ENCODE results near the gene UBE2D1. TPM values are rescaled to one million over a fixed set of nuclear protein-coding genes. Genes with fewer than 3 reads are reported as not detected.

UBE2D1 gene
- 10 to 100 TPM in 2 of 4 donors, 1 to 10 TPM in 2; 3.0 to 21.9 (median 8.9) TPM for total RNA-seq

DNA sequence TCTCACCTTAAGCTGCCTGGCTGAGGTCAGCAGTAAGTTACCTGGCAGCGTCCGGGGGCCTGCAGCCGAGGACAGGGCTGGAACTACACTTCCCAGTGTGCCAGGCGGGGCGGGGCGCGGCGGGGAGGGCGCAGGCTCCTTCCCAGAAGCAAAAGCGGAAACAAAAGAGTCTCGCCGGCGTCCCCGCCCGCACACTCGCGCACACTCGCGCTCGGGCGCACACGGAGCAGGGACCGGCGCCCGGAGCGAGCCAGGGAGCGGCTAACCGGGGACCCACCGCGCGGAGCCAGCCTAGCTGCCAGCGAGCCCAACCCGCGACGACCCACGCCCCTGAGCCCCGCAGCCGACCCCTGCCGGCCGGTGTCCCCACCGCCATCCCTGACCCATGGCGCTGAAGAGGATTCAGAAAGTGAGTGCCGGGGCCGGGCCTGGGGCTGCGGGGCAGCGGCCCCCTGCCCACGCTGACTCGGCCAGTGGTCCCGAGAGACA is at the start of gene UBE2D1:
TSS of gene UBE2D1 (plus strand) at position 190 of the 489 bp plus-strand sequence. CDS start at position 386, 196 bp downstream.
- WGBS, 2 donors (ENCODE audit: low coverage in 1 of 2), result 2% methylated on average over 13 of the region's 49 CpGs; no CpG with 5 or more reads in 1 of the 2 donors

DNA sequence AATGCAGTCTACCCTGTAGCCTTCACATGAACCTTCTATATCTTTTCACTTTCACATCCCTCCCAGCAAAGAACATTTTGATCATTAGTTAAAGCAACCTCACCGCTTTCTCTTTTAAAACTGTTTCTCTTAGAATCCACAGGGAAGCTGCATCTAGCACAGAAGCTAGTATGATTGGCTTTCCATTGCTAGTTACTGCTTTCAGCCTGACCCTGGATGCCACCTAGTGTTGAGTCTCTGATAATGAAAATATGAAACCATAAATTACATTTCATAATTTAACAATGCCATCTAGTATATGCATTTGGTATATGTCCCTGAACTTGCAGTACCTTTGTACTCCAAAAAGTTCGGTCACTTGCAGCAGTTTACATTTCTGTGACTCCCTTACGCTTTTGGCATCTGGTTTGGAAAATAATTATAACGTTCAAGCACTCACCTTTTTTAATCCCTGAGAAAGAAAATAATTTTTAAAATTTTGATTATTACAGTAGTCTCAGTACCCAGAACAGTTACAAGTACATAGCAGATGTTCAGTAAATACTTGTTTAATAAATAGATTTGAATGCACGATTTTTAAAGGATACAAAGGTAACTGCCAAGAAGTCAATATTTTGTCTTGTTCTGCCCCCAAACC is 43.1 kb upstream of the UBE2D1 start:
- DNase-seq, result no peak
- in situ Hi-C loops (cut with MboI; ENCODE audit: low pct_ligation_motif_present in 1 of 4, low pct_unique_long_range_greater_than_20kb in 1 of 4, low sequenced_read_pairs in 3 of 4) (no loop called here), intact Hi-C loops (cut with DNase I; ENCODE audit: low total_unique reads) (loop anchor here (5.0 kb wide), 1 partner anchor 114 kb away; no protein-coding TSS in a partner anchor)
- Histone ChIP-seq H3K27me3 (no peaks in the 10 kb centered on the region), H3K27ac (no peak overlapping the region), H3K36me3 (no peaks in the 10 kb centered on the region), H3K9me3 (no peaks in the 10 kb centered on the region), H3K4me1 (no peaks in the 10 kb centered on the region), H3K4me3 (no peak overlapping the region)
- WGBS, 2 donors (ENCODE audit: low coverage in 1 of 2), result 52 to 54% methylated on average over 5 of the region's 5 CpGs
- TF ChIP-seq POLR2AphosphoS5 (IDR thresholded peaks at IDR 0.05) (no peak), EP300 (IDR thresholded peaks at IDR 0.05; ENCODE audit: low read depth) (no peak)
- TF ChIP-seq, protein P1, sequence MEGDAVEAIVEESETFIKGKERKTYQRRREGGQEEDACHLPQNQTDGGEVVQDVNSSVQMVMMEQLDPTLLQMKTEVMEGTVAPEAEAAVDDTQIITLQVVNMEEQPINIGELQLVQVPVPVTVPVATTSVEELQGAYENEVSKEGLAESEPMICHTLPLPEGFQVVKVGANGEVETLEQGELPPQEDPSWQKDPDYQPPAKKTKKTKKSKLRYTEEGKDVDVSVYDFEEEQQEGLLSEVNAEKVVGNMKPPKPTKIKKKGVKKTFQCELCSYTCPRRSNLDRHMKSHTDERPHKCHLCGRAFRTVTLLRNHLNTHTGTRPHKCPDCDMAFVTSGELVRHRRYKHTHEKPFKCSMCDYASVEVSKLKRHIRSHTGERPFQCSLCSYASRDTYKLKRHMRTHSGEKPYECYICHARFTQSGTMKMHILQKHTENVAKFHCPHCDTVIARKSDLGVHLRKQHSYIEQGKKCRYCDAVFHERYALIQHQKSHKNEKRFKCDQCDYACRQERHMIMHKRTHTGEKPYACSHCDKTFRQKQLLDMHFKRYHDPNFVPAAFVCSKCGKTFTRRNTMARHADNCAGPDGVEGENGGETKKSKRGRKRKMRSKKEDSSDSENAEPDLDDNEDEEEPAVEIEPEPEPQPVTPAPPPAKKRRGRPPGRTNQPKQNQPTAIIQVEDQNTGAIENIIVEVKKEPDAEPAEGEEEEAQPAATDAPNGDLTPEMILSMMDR (IDR thresholded peaks at IDR 0.05), result peak; percentile 62 to 79 (median 69)

More for the DNA sequence above, at the start of gene UBE2D1:
- intact Hi-C loops (cut with DNase I; ENCODE audit: low total_unique reads) (no loop called here), in situ Hi-C loops (cut with MboI; ENCODE audit: low pct_ligation_motif_present in 1 of 4, low pct_unique_long_range_greater_than_20kb in 1 of 4, low sequenced_read_pairs in 3 of 4) (no loop called here)
- peaks cover 0 to 27% (median 13%) of the 10 kb centered on the region in 4 donors for H3K4me1 ChIP-seq
- H3K9me3 ChIP-seq, result no peaks in the 10 kb centered on the region
- H3K4me3 ChIP-seq, result peak within 1 kb of the TSS; percentile 50 to 97 (median 93)
- DNase-seq, result peak; percentile 95
- H3K27ac ChIP-seq, result peak within 1 kb of the TSS; percentile 79 to 91 (median 89)
- TF ChIP-seq POLR2A (IDR thresholded peaks at IDR 0.05), result peak; percentile 95
- TF ChIP-seq, protein P1 (IDR thresholded peaks at IDR 0.05), result peak in 1 of 5 experiments; percentile 36
- TF ChIP-seq EP300 (IDR thresholded peaks at IDR 0.05; ENCODE audit: low read depth), result no peak
- TF ChIP-seq POLR2AphosphoS5 (IDR thresholded peaks at IDR 0.05), result peak; percentile 90 to 98 (median 98)
- no peaks in the 10 kb centered on the region for H3K36me3 ChIP-seq
- H3K27me3 ChIP-seq, result no peaks in the 10 kb centered on the region

DNA sequence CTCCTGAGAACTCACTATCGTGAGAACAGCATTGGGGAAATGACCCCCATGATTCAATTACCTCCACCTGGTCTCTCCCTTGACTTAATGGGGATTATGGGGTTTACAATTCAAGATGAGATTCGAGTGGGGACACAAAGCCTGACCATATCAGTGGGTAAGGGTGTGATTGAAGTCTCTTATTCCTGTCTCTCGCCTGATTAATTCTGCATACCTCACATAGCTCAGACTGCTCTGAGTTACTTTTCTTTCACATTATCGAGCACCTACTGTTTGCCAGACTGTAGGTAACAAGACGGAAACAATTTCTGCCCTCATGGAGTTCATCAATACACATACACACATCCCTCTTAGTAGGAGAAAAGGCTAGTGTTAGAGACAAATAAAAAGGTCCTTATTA is 40.8 kb upstream of the UBE2D1 start:
- TF ChIP-seq, protein P1 (IDR thresholded peaks at IDR 0.05), result no peak
- no peak for TF ChIP-seq EP300 (IDR thresholded peaks at IDR 0.05; ENCODE audit: low read depth)
- TF ChIP-seq POLR2AphosphoS5 (IDR thresholded peaks at IDR 0.05), result no peak
- no peak for TF ChIP-seq POLR2A (IDR thresholded peaks at IDR 0.05)
- intact Hi-C loops (cut with DNase I; ENCODE audit: low total_unique reads), result loop anchor here (5.0 kb wide), 1 partner anchor 117 kb away; no protein-coding TSS in a partner anchor
- Histone ChIP-seq H3K9me3 (no peaks in the 10 kb centered on the region), H3K4me1 (no peaks in the 10 kb centered on the region), H3K4me3 (no peak overlapping the region), H3K27ac (no peak overlapping the region), H3K36me3 (no peaks in the 10 kb centered on the region), H3K27me3 (no peaks in the 10 kb centered on the region)
- DNase-seq, result no peak
- in situ Hi-C loops (cut with MboI; ENCODE audit: low pct_ligation_motif_present in 1 of 4, low pct_unique_long_range_greater_than_20kb in 1 of 4, low sequenced_read_pairs in 3 of 4), result no loop called here
- WGBS, 2 donors (ENCODE audit: low coverage in 1 of 2), result 86% methylated on average over 4 to 5 of the region's 5 CpGs

DNA sequence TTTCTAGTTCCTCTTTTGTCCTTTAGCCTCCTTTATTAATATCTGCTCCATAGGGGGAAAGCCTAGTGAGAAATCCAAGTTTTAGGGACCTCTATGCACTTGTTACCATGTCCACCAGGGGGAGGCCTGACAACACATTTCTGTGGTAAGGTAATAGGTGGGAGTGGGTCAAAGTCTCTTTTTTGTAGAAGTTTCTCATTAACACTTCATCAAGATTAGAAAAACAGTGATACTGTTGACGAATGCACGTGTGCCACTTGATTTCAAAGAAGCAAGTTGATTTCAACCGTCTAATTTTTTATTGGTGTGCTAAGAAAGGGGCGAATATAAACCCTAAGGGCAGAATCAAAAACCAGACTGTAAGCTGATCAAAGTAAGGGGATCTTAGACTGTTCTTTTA is 35.2 kb upstream of the UBE2D1 start:
- WGBS, 2 donors (ENCODE audit: low coverage in 1 of 2), result 4 to 15% methylated on average over 4 of the region's 4 CpGs
- TF ChIP-seq, protein P1 (IDR thresholded peaks at IDR 0.05), result peak; percentile 77 to 85 (median 83)
- TF ChIP-seq POLR2A (IDR thresholded peaks at IDR 0.05), result no peak
- Histone ChIP-seq H3K27me3 (no peaks in the 10 kb centered on the region), H3K27ac (no peak overlapping the region), H3K36me3 (no peaks in the 10 kb centered on the region), H3K4me3 (no peak overlapping the region), H3K4me1 (peaks cover 0 to 40% (median 10%) of the 10 kb centered on the region in 4 donors), H3K9me3 (no peaks in the 10 kb centered on the region)
- intact Hi-C loops (cut with DNase I; ENCODE audit: low total_unique reads) (no loop called here), in situ Hi-C loops (cut with MboI; ENCODE audit: low pct_ligation_motif_present in 1 of 4, low pct_unique_long_range_greater_than_20kb in 1 of 4, low sequenced_read_pairs in 3 of 4) (no loop called here)
- peak; percentile 65 for DNase-seq

Measured in transverse colon (tissue), 4 donors.